Neuronal stem cell (in vitro differentiated cells): ENCODE measurements around the gene ATP8B1.

Experiments used
- DNase-seq: peaks from one replicate; pipeline ENCODE4 v3.0.0-alpha.2; 2013; ENCODE audit warnings: low spot score
- H2AFZ ChIP-seq: one replicate; pipeline ENCODE4 v1.6.1; 2013; ENCODE audit warnings: mild to moderate bottlenecking, low read length, inconsistent platforms
- H2AK5ac ChIP-seq: 2 replicates; pipeline ENCODE4 v1.6.1; 2013; ENCODE audit warnings: low read depth, mild to moderate bottlenecking, inconsistent platforms, low read length, moderate library complexity, mixed read lengths
- H2BK120ac ChIP-seq: 2 replicates; pipeline ENCODE4 v1.6.1; 2013; ENCODE audit warnings: low read depth, mild to moderate bottlenecking, inconsistent platforms, low read length, moderate library complexity, mixed read lengths
- H2BK12ac ChIP-seq: one replicate; pipeline ENCODE4 v1.6.1; 2013; ENCODE audit warnings: low read length, inconsistent platforms
- H2BK15ac ChIP-seq: 2 replicates; pipeline ENCODE4 v1.6.1; 2013; ENCODE audit warnings: mild to moderate bottlenecking, low read length, inconsistent platforms, mixed read lengths
- H2BK5ac ChIP-seq: one replicate; pipeline ENCODE4 v1.6.1; 2013; ENCODE audit warnings: inconsistent platforms, mild to moderate bottlenecking, low read length, moderate library complexity
- H3K14ac ChIP-seq: one replicate; pipeline ENCODE4 v1.6.1; 2013; ENCODE audit warnings: low read length, inconsistent platforms
- H3K18ac ChIP-seq: 2 replicates; pipeline ENCODE4 v1.6.1; 2013; ENCODE audit warnings: low read length, inconsistent platforms
- H3K23ac ChIP-seq: 2 replicates; pipeline ENCODE4 v1.6.1; 2013; ENCODE audit warnings: low read depth, mild to moderate bottlenecking, mixed read lengths, low read length, inconsistent platforms; ENCODE audit not compliant: poor library complexity
- H3K27ac ChIP-seq: replicated peaks from 3 replicates; pipeline ENCODE4 v1.5.1; 2013; ENCODE audit warnings: low read length, inconsistent platforms
- H3K27me3 ChIP-seq, 3 experiments: 2 replicates each; pipeline ENCODE4 v1.6.1; 2013; ENCODE audit warnings: low read length in 3 of 3, mild to moderate bottlenecking in 2 of 3, inconsistent platforms in 1 of 3, low read depth in 1 of 3, mixed read lengths in 1 of 3, moderate library complexity in 1 of 3; ENCODE audit not compliant: control insufficient read depth in 3 of 3, insufficient read depth in 3 of 3
- H3K36me3 ChIP-seq, 2 donors: replicated peaks in 1 of 2; 2 replicates each; pipeline ENCODE4 v1.6.1; 2013; ENCODE audit warnings: low read length in 2 of 2; ENCODE audit not compliant: control insufficient read depth in 2 of 2, insufficient read depth in 2 of 2
- H3K4ac ChIP-seq: 2 replicates; pipeline ENCODE4 v1.6.1; 2013; ENCODE audit warnings: inconsistent platforms, mild to moderate bottlenecking, low read length, moderate library complexity
- H3K4me1 ChIP-seq, 2 donors: 1 replicate in 1 of 2; 2 replicates in 1 of 2; pipeline ENCODE4 v1.6.1; 2013; ENCODE audit warnings: low read length in 2 of 2, low read depth in 1 of 2; ENCODE audit not compliant: control insufficient read depth in 2 of 2, insufficient read depth in 1 of 2
- H3K4me2 ChIP-seq: one replicate; pipeline ENCODE4 v1.6.1; 2013; ENCODE audit warnings: mild to moderate bottlenecking, low read length, inconsistent platforms; ENCODE audit not compliant: insufficient read depth, poor library complexity, severe bottlenecking
- H3K4me3 ChIP-seq, 2 donors: 2 replicates each; pipeline ENCODE4 v1.5.1; 2013; ENCODE audit warnings: low read length in 2 of 2, mild to moderate bottlenecking in 2 of 2, inconsistent platforms in 1 of 2, moderate library complexity in 1 of 2
- H3K79me1 ChIP-seq: one replicate; pipeline ENCODE4 v1.6.1; 2013; ENCODE audit warnings: low read depth, mild to moderate bottlenecking, inconsistent platforms, low read length, moderate library complexity
- H3K9ac ChIP-seq: one replicate; pipeline ENCODE4 v1.6.1; 2013; ENCODE audit warnings: mild to moderate bottlenecking, low read depth, low read length, inconsistent platforms; ENCODE audit not compliant: poor library complexity
- H3K9me3 ChIP-seq, 2 donors: replicated peaks in 1 of 2; 2 replicates each; pipeline versions ENCODE3 to v1.6.1; 2013; ENCODE audit warnings: low read length in 2 of 2, mild to moderate bottlenecking in 2 of 2, inconsistent platforms in 1 of 2, low read depth in 1 of 2, mixed read lengths in 1 of 2, moderate library complexity in 1 of 2; ENCODE audit not compliant: control insufficient read depth in 2 of 2, insufficient read depth in 1 of 2
- H4K8ac ChIP-seq: one replicate; pipeline ENCODE4 v1.6.1; 2013; ENCODE audit warnings: low read depth, mild to moderate bottlenecking, inconsistent platforms, low read length, moderate library complexity
- H4K91ac ChIP-seq: one replicate; pipeline ENCODE4 v1.6.1; 2013; ENCODE audit warnings: low read length, low read depth, mild to moderate bottlenecking, inconsistent platforms; ENCODE audit not compliant: poor library complexity
- WGBS, 2 donors: extraction: QIAGEN DNeasy Blood & Tissue Kit; methylation state at CpG; one replicate each; pipeline ENCODE4 v1.1.7; 2013; ENCODE audit warnings: missing lambda C conversion rate in 2 of 2, mixed read lengths in 1 of 2; ENCODE audit not compliant: insufficient read length in 2 of 2, insufficient replicate concordance in 1 of 2; ENCODE audit errors: extremely low coverage in 2 of 2; 5-methylcytosine and 5-hydroxymethylcytosine counted together

ATP8B1 gene

GRCh38 chr18:57835904-57836303 is 32.8 kb upstream of the ATP8B1 start:
- Histone ChIP-seq H3K4me2 (no peak overlapping the region), H3K9me3 (no peaks in the 10 kb centered on the region), H3K79me1 (no peaks in the 10 kb centered on the region), H2BK5ac (no peak overlapping the region), H4K8ac (no peak overlapping the region), H3K23ac (no peak overlapping the region), H3K18ac (no peak overlapping the region), H2AK5ac (no peak overlapping the region), H3K4ac (no peak overlapping the region), H2AFZ (no peak overlapping the region), H3K36me3 (no peaks in the 10 kb centered on the region), H3K4me1 (no peaks in the 10 kb centered on the region), H4K91ac (no peak overlapping the region), H2BK15ac (no peak overlapping the region), H3K27me3 (no peaks in the 10 kb centered on the region), H3K14ac (no peak overlapping the region), H2BK12ac (no peak overlapping the region), H2BK120ac (no peak overlapping the region), H3K4me3 (no peak overlapping the region), H3K27ac (no peak overlapping the region), H3K9ac (no peak overlapping the region)
- no peak for DNase-seq
- WGBS, 2 donors, result no CpG with 5 or more reads among the region's 2 CpGs

GRCh38 chr18:57834616-57835015 is 31.5 kb upstream of the ATP8B1 start:
- no peak overlapping the region for H2BK15ac ChIP-seq
- peaks cover 0 to 2% (median 0%) of the 10 kb centered on the region in 3 experiments for H3K27me3 ChIP-seq
- no peak overlapping the region for H4K91ac ChIP-seq
- H2BK120ac ChIP-seq, result no peak overlapping the region
- H2AFZ ChIP-seq, result no peak overlapping the region
- H3K9ac ChIP-seq, result no peak overlapping the region
- no peaks in the 10 kb centered on the region for H3K4me1 ChIP-seq
- no peak overlapping the region for H2BK12ac ChIP-seq
- H3K4me3 ChIP-seq, result no peak overlapping the region
- H3K36me3 ChIP-seq, result no peaks in the 10 kb centered on the region
- H4K8ac ChIP-seq, result no peak overlapping the region
- no peak overlapping the region for H2AK5ac ChIP-seq
- H3K4me2 ChIP-seq, result no peak overlapping the region
- no peak overlapping the region for H3K27ac ChIP-seq
- no peaks in the 10 kb centered on the region for H3K79me1 ChIP-seq
- H3K23ac ChIP-seq, result no peak overlapping the region
- H3K9me3 ChIP-seq, result no peaks in the 10 kb centered on the region
- no peak for DNase-seq
- no CpG with 5 or more reads among the region's 2 CpGs for WGBS, 2 donors
- no peak overlapping the region for H3K4ac ChIP-seq
- no peak overlapping the region for H3K14ac ChIP-seq
- H2BK5ac ChIP-seq, result no peak overlapping the region
- H3K18ac ChIP-seq, result no peak overlapping the region

GRCh38 chr18:57833441-57834101 is 30.5 kb upstream of the ATP8B1 start:
- Histone ChIP-seq H3K18ac (no peak overlapping the region), H3K14ac (no peak overlapping the region), H3K4me3 (peak overlapping the region in 1 of 2 donors; percentile 45), H3K79me1 (no peaks in the 10 kb centered on the region), H2BK120ac (no peak overlapping the region), H3K36me3 (no peaks in the 10 kb centered on the region), H3K9ac (no peak overlapping the region), H2BK5ac (no peak overlapping the region), H3K23ac (no peak overlapping the region), H3K9me3 (no peaks in the 10 kb centered on the region), H3K27ac (no peak overlapping the region), H3K4ac (no peak overlapping the region), H2AK5ac (no peak overlapping the region), H2BK15ac (no peak overlapping the region), H4K8ac (no peak overlapping the region), H3K4me1 (no peaks in the 10 kb centered on the region), H2AFZ (no peak overlapping the region), H3K27me3 (peaks cover 0 to 2% (median 0%) of the 10 kb centered on the region in 3 experiments), H3K4me2 (no peak overlapping the region), H4K91ac (no peak overlapping the region), H2BK12ac (no peak overlapping the region)
- DNase-seq, result no peak
- WGBS, 2 donors, result no CpG with 5 or more reads among the region's 8 CpGs

GRCh38 chr18:57832730-57833129 is 29.6 kb upstream of the ATP8B1 start:
- H3K4ac ChIP-seq, result no peak overlapping the region
- H3K36me3 ChIP-seq, result no peaks in the 10 kb centered on the region
- no peak for DNase-seq
- H3K9ac ChIP-seq, result no peak overlapping the region
- H3K23ac ChIP-seq, result no peak overlapping the region
- no peak overlapping the region for H4K91ac ChIP-seq
- peaks cover 0 to 2% (median 0%) of the 10 kb centered on the region in 3 experiments for H3K27me3 ChIP-seq
- H2BK120ac ChIP-seq, result no peak overlapping the region
- H3K14ac ChIP-seq, result no peak overlapping the region
- no peak overlapping the region for H2AK5ac ChIP-seq
- no peak overlapping the region for H3K4me3 ChIP-seq
- no CpG with 5 or more reads among the region's 2 CpGs for WGBS, 2 donors
- no peak overlapping the region for H4K8ac ChIP-seq
- no peak overlapping the region for H2BK5ac ChIP-seq
- H3K4me2 ChIP-seq, result no peak overlapping the region
- no peaks in the 10 kb centered on the region for H3K9me3 ChIP-seq
- H2AFZ ChIP-seq, result no peak overlapping the region
- no peaks in the 10 kb centered on the region for H3K4me1 ChIP-seq
- no peak overlapping the region for H3K27ac ChIP-seq
- no peaks in the 10 kb centered on the region for H3K79me1 ChIP-seq
- H2BK15ac ChIP-seq, result no peak overlapping the region
- H2BK12ac ChIP-seq, result no peak overlapping the region
- H3K18ac ChIP-seq, result no peak overlapping the region
